Keratinocyte (primary cell): ENCODE data around the gene C1QTNF12.

Source experiments
- CTCF ChIP-seq, 3 experiments: IDR thresholded peaks in 1 of 3; conservative IDR thresholded peaks in 1 of 3; optimal IDR thresholded peaks in 1 of 3; 2 replicates in 2 of 3; 3 replicates in 1 of 3; pipeline versions ENCODE3 to v1.5.1; 2011; ENCODE audit warnings: low read length in 3 of 3, mild to moderate bottlenecking in 3 of 3, moderate library complexity in 2 of 3, control low read depth in 1 of 3, inconsistent platforms in 1 of 3; ENCODE audit not compliant: insufficient read depth in 2 of 3; ENCODE audit errors: extremely low read depth in 1 of 3
- EZH2 ChIP-seq: IDR thresholded peaks from one replicate; pipeline ENCODE4 v1.6.1; 2012; ENCODE audit warnings: inconsistent platforms, mild to moderate bottlenecking, low read length, moderate library complexity

GRCh38 chr1:1223321-1223720 lies 23.2 kb downstream of the C1QTNF12 start:
- no peak for TF ChIP-seq CTCF (optimal IDR thresholded peaks at IDR 0.05 in 1 of 3, IDR thresholded peaks at IDR 0.05 in 1 of 3, conservative IDR thresholded peaks at IDR 0.05 in 1 of 3; ENCODE audit: extremely low read depth in 1 of 3, insufficient read depth in 2 of 3, low read length in 3 of 3)
- no peak for TF ChIP-seq EZH2
